GM18511 (cell line): ENCODE results near the gene CREB1.

Experiments
- ATAC-seq: cut with Tn5 transposase; IDR thresholded peaks from one replicate; pipeline ENCODE4 v1.9.1; 2021; ENCODE audit warnings: mild to moderate bottlenecking, moderate library complexity; ENCODE audit not compliant: unreplicated experiment

Gene CREB1

GRCh38 chr2:207503234-207503633, 26.5 kb upstream of the CREB1 start:
- ATAC-seq = peak; percentile 65

- no peak for ATAC-seq
Measured at GRCh38 chr2:207504513-207505170, 25.1 kb upstream of the CREB1 start.

- ATAC-seq = no peak
Measured at GRCh38 chr2:207505171-207505570, 24.6 kb upstream of the CREB1 start.

GRCh38 chr2:207505728-207506127, 24.0 kb upstream of the CREB1 start:
- no peak for ATAC-seq

GRCh38 chr2:207506426-207506825, 23.3 kb upstream of the CREB1 start:
- ATAC-seq = no peak

GRCh38 chr2:207510148-207510547, 19.6 kb upstream of the CREB1 start:
- ATAC-seq = no peak

GRCh38 chr2:207511851-207512250, 17.9 kb upstream of the CREB1 start:
- no peak for ATAC-seq

- ATAC-seq = no peak
Measured at GRCh38 chr2:207512356-207512755, 17.4 kb upstream of the CREB1 start.

GRCh38 chr2:207513551-207514257, 16.1 kb upstream of the CREB1 start:
- no peak for ATAC-seq

GRCh38 chr2:207514451-207514850, 15.3 kb upstream of the CREB1 start:
- ATAC-seq = no peak

- ATAC-seq = no peak
Measured at GRCh38 chr2:207515671-207516070, 14.1 kb upstream of the CREB1 start.

GRCh38 chr2:207516206-207516605, 13.6 kb upstream of the CREB1 start:
- ATAC-seq = no peak

- ATAC-seq = no peak
Measured at GRCh38 chr2:207523005-207523404, 6.8 kb upstream of the CREB1 start.

- no peak for ATAC-seq
Measured at GRCh38 chr2:207525296-207525695, 4.5 kb upstream of the CREB1 start.

- ATAC-seq = peak; percentile 20
Measured at GRCh38 chr2:207528980-207529329, 807 bp upstream of the CREB1 start.

GRCh38 chr2:207530160-207531031, 634 bp downstream of the CREB1 start:
- peak; percentile 13 for ATAC-seq

- ATAC-seq = no peak
Measured at GRCh38 chr2:207531032-207531952, 1.5 kb downstream of the CREB1 start.

- no peak for ATAC-seq
Measured at GRCh38 chr2:207532676-207533075, 2.9 kb downstream of the CREB1 start.

- ATAC-seq = no peak
Measured at GRCh38 chr2:207533461-207534008, 3.8 kb downstream of the CREB1 start.

- no peak for ATAC-seq
Measured at GRCh38 chr2:207534417-207534816, 4.7 kb downstream of the CREB1 start.
